H9 (cell line): ENCODE measurements around the gene RBL1. TPM values are rescaled to one million over a fixed set of nuclear protein-coding genes. Genes with fewer than 3 reads are reported as not detected.
A peak's percentile ranks its signal among the peaks of the same experiment; 100 is the strongest.
"Not testable (repeated sequence)": the region's sequence is repeated elsewhere in the genome, so short reads cannot be mapped to it uniquely, and the experiment has no call there.

ENCODE experiments used
- DNase-seq: peaks from one replicate; pipeline ENCODE4 v3.0.0-alpha.2; 2017
- H2AFZ ChIP-seq: one replicate; pipeline ENCODE4 v1.6.1; 2013; ENCODE audit warnings: mild to moderate bottlenecking, low read length, control low read depth, moderate library complexity
- H2AK5ac ChIP-seq: 2 replicates; pipeline ENCODE4 v1.6.1; 2013; ENCODE audit warnings: low read length, control low read depth, mixed read lengths; ENCODE audit not compliant: insufficient read length
- H2BK120ac ChIP-seq: one replicate; pipeline ENCODE4 v1.6.1; 2013; ENCODE audit warnings: low read depth, mild to moderate bottlenecking, low read length, control low read depth, inconsistent platforms; ENCODE audit not compliant: poor library complexity, severe bottlenecking
- H2BK12ac ChIP-seq: 2 replicates; pipeline ENCODE4 v1.6.1; 2013; ENCODE audit warnings: low read length, control low read depth, mixed read lengths, low read depth; ENCODE audit not compliant: insufficient read length
- H2BK15ac ChIP-seq: 2 replicates; pipeline ENCODE4 v1.6.1; 2013; ENCODE audit warnings: low read depth, low read length, control low read depth
- H2BK20ac ChIP-seq: one replicate; pipeline ENCODE4 v1.6.1; 2013; ENCODE audit warnings: low read depth, mild to moderate bottlenecking, low read length, control low read depth, inconsistent platforms; ENCODE audit not compliant: poor library complexity, severe bottlenecking
- H2BK5ac ChIP-seq: 2 replicates; pipeline ENCODE4 v1.6.1; 2013; ENCODE audit warnings: low read length, control low read depth, mixed read lengths; ENCODE audit not compliant: insufficient read length
- H3K14ac ChIP-seq: 2 replicates; pipeline ENCODE4 v1.6.1; 2013; ENCODE audit warnings: low read length, control low read depth; ENCODE audit not compliant: insufficient read depth
- H3K18ac ChIP-seq: 2 replicates; pipeline ENCODE4 v1.6.1; 2013; ENCODE audit warnings: low read depth, mild to moderate bottlenecking, mixed read lengths, low read length, control low read depth; ENCODE audit not compliant: insufficient read length
- H3K23ac ChIP-seq: 2 replicates; pipeline ENCODE4 v1.6.1; 2013; ENCODE audit warnings: low read length, control low read depth, mixed read lengths, low read depth; ENCODE audit not compliant: insufficient read length
- H3K23me2 ChIP-seq: 2 replicates; pipeline ENCODE4 v1.6.1; 2013; ENCODE audit warnings: low read depth, mild to moderate bottlenecking, mixed read lengths, low read length, control low read depth; ENCODE audit not compliant: insufficient read length, poor library complexity, severe bottlenecking
- H3K27ac ChIP-seq: 2 replicates; pipeline ENCODE4 v1.5.1; 2013; ENCODE audit warnings: low read length, control low read depth, mixed read lengths, low read depth; ENCODE audit not compliant: insufficient read length
- H3K27me3 ChIP-seq: 2 replicates; pipeline ENCODE4 v1.6.1; 2013; ENCODE audit warnings: low read length, control low read depth, inconsistent platforms; ENCODE audit not compliant: insufficient read depth
- H3K4ac ChIP-seq: 2 replicates; pipeline ENCODE4 v1.6.1; 2013; ENCODE audit warnings: low read depth, mild to moderate bottlenecking, control low read depth, inconsistent platforms, low read length, moderate library complexity
- H3K4me1 ChIP-seq: 2 replicates; pipeline ENCODE4 v1.6.1; 2013; ENCODE audit warnings: low read length, control low read depth, inconsistent platforms; ENCODE audit not compliant: insufficient read depth
- H3K4me2 ChIP-seq: 2 replicates; pipeline ENCODE4 v1.6.1; 2013; ENCODE audit warnings: low read length, control low read depth, mixed read lengths; ENCODE audit not compliant: insufficient read length, insufficient read depth
- H3K56ac ChIP-seq: 2 replicates; pipeline ENCODE4 v1.6.1; 2013; ENCODE audit warnings: low read depth, mild to moderate bottlenecking, mixed read lengths, low read length, control low read depth; ENCODE audit not compliant: insufficient read length
- H3K79me1 ChIP-seq: 2 replicates; pipeline ENCODE4 v1.6.1; 2013; ENCODE audit warnings: low read depth, mild to moderate bottlenecking, moderate library complexity, low read length, control low read depth, inconsistent platforms; ENCODE audit not compliant: insufficient read depth, poor library complexity, severe bottlenecking
- H3K79me2 ChIP-seq: 2 replicates; pipeline ENCODE4 v1.6.1; 2013; ENCODE audit warnings: low read length, control low read depth, inconsistent platforms; ENCODE audit not compliant: insufficient read depth
- H3K9ac ChIP-seq: 2 replicates; pipeline ENCODE4 v1.6.1; 2013; ENCODE audit warnings: low read length, control low read depth, mixed read lengths; ENCODE audit not compliant: insufficient read length; ENCODE audit errors: extremely low read depth
- H3K9me3 ChIP-seq: one replicate; pipeline ENCODE4 v1.6.1; 2013; ENCODE audit warnings: low read depth, low read length, inconsistent platforms; ENCODE audit not compliant: control insufficient read depth
- H3T11ph ChIP-seq: one replicate; pipeline ENCODE4 v1.6.1; 2013; ENCODE audit warnings: mild to moderate bottlenecking, low read length, control low read depth, inconsistent platforms
- H4K20me1 ChIP-seq: one replicate; pipeline ENCODE4 v1.6.1; 2013; ENCODE audit not compliant: control insufficient read depth, insufficient read length, insufficient read depth
- H4K5ac ChIP-seq: 2 replicates; pipeline ENCODE4 v1.6.1; 2013; ENCODE audit warnings: low read depth, mild to moderate bottlenecking, mixed read lengths, low read length, control low read depth; ENCODE audit not compliant: insufficient read length
- H4K8ac ChIP-seq: replicated peaks from 2 replicates; pipeline ENCODE4 v1.6.1; 2013; ENCODE audit warnings: low read length, control low read depth, mixed read lengths, low read depth; ENCODE audit not compliant: insufficient read length
- H4K91ac ChIP-seq: 2 replicates; pipeline ENCODE4 v1.6.1; 2013; ENCODE audit warnings: low read depth, mild to moderate bottlenecking, moderate library complexity, mixed read lengths, low read length, control low read depth; ENCODE audit not compliant: insufficient read length
- H3K27ac Mint-ChIP-seq, 3 experiments: 2 replicates in 2 of 3; 3 replicates in 1 of 3; pipeline ENCODE4 v1.8.0; 2020 to 2021; ENCODE audit warnings: mixed read lengths in 3 of 3, mild to moderate bottlenecking in 1 of 3, moderate library complexity in 1 of 3
- H3K27me3 Mint-ChIP-seq: 2 replicates; pipeline ENCODE4 v1.8.0; 2021; ENCODE audit warnings: low read depth, mild to moderate bottlenecking, moderate library complexity, mixed read lengths
- H3K36me3 Mint-ChIP-seq, 3 experiments: 2 replicates in 2 of 3; 3 replicates in 1 of 3; pipeline ENCODE4 v1.8.0; 2020 to 2021; ENCODE audit warnings: low read depth in 3 of 3, mixed read lengths in 3 of 3; ENCODE audit not compliant: insufficient read depth in 1 of 3
- H3K4me1 Mint-ChIP-seq, 2 experiments: 2 replicates each; pipeline ENCODE4 v1.8.0; 2020; ENCODE audit warnings: mixed read lengths in 2 of 2
- H3K4me3 Mint-ChIP-seq, 2 experiments: 2 replicates in 1 of 2; 3 replicates in 1 of 2; pipeline ENCODE4 v1.8.0; 2020 to 2021; ENCODE audit warnings: mild to moderate bottlenecking in 2 of 2, mixed read lengths in 2 of 2, moderate library complexity in 1 of 2
- H3K9me3 Mint-ChIP-seq, 2 experiments: 2 replicates in 1 of 2; 3 replicates in 1 of 2; pipeline ENCODE4 v1.8.0; 2020; ENCODE audit warnings: mild to moderate bottlenecking in 2 of 2, mixed read lengths in 2 of 2, moderate library complexity in 1 of 2
- WGBS: extraction: QIAGEN DNeasy Blood & Tissue Kit; methylation state at CpG from one replicate; pipeline ENCODE4 v1.1.7; 2013; ENCODE audit warnings: missing lambda C conversion rate, low lambda C conversion rate, mixed read lengths; ENCODE audit not compliant: insufficient read length; ENCODE audit errors: extremely low coverage; 5-methylcytosine and 5-hydroxymethylcytosine counted together
- total RNA-seq: library from RNA; stranded (reverse); gene quantifications from 2 replicates; pipeline ENCODE4 v1.2.1, GENCODE V29; 2021
- TF ChIP-seq, protein P1 (sequence below): fragments of 200-600 bp; sonication (generic); conservative IDR thresholded peaks from 3 replicates; pipeline ENCODE4 v1.8.0; 2021; ENCODE audit warnings: antibody characterized with exemption, mild to moderate bottlenecking

RBL1 gene
- total RNA-seq, 1 experiment from 2014 or later: 14.1 TPM

DNA sequence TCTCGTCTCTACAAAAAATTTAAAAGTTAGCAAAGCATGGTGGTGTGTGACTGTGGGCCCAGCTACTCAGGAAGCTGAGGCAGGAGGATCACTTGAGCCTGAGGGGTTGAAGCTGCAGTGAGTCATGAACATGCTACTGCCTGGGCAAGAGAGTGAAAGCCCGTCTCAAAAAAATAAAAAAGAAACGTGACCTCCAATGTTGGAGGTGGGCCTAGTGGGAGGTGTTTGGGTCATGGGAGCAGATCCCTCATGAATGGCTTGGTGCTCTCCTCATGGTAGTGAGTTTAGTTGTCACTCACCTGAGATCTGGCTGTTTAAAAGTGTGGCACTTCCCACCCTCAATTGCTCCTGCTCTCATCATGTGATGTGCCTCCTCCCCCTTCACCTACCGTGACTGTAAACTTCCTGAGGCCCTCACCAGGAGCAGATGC is 24.3 kb downstream of the RBL1 start:
- H4K91ac ChIP-seq: no peak overlapping the region
- no peak overlapping the region for H3K4me3 Mint-ChIP-seq
- H4K5ac ChIP-seq: no peak overlapping the region
- H3K56ac ChIP-seq: no peak overlapping the region
- H2BK5ac ChIP-seq: no peak overlapping the region
- no peak overlapping the region for H3K4ac ChIP-seq
- no peak overlapping the region for H4K8ac ChIP-seq
- no peak overlapping the region for H2BK20ac ChIP-seq
- TF ChIP-seq, protein P1, sequence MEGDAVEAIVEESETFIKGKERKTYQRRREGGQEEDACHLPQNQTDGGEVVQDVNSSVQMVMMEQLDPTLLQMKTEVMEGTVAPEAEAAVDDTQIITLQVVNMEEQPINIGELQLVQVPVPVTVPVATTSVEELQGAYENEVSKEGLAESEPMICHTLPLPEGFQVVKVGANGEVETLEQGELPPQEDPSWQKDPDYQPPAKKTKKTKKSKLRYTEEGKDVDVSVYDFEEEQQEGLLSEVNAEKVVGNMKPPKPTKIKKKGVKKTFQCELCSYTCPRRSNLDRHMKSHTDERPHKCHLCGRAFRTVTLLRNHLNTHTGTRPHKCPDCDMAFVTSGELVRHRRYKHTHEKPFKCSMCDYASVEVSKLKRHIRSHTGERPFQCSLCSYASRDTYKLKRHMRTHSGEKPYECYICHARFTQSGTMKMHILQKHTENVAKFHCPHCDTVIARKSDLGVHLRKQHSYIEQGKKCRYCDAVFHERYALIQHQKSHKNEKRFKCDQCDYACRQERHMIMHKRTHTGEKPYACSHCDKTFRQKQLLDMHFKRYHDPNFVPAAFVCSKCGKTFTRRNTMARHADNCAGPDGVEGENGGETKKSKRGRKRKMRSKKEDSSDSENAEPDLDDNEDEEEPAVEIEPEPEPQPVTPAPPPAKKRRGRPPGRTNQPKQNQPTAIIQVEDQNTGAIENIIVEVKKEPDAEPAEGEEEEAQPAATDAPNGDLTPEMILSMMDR: no peak
- H3K27me3 Mint-ChIP-seq: no peaks in the 10 kb centered on the region; the same call in 1 of the 2 replicates
- H2BK120ac ChIP-seq: no peak overlapping the region
- H2AFZ ChIP-seq: no peak overlapping the region
- peak overlapping the region in 2 of 3 experiments; percentile 79 to 82; a peak in 3 of 7 replicates for H3K27ac Mint-ChIP-seq
- H3T11ph ChIP-seq: no peak overlapping the region
- H3K9ac ChIP-seq: no peak overlapping the region
- no peaks in the 10 kb centered on the region for H3K79me2 ChIP-seq
- no peak overlapping the region for H3K4me2 ChIP-seq
- no peak overlapping the region for H3K23ac ChIP-seq
- no peak overlapping the region for H2BK15ac ChIP-seq
- peaks cover 10% of the 10 kb centered on the region in 2 experiments for H3K9me3 Mint-ChIP-seq
- H3K14ac ChIP-seq: no peak overlapping the region
- no peak overlapping the region for H3K27ac ChIP-seq
- H3K23me2 ChIP-seq: no peaks in the 10 kb centered on the region
- no peaks in the 10 kb centered on the region for H4K20me1 ChIP-seq
- no peaks in the 10 kb centered on the region for H3K79me1 ChIP-seq
- WGBS: no CpG with 5 or more reads among the region's 4 CpGs
- H3K4me1 ChIP-seq: no peaks in the 10 kb centered on the region
- H3K4me1 Mint-ChIP-seq: no peaks in the 10 kb centered on the region
- no peaks in the 10 kb centered on the region for H3K9me3 ChIP-seq
- H3K27me3 ChIP-seq: no peaks in the 10 kb centered on the region
- DNase-seq: no peak
- no peak overlapping the region for H2BK12ac ChIP-seq
- H3K18ac ChIP-seq: no peak overlapping the region
- H2AK5ac ChIP-seq: no peak overlapping the region
- H3K36me3 Mint-ChIP-seq: peaks cover 23 to 57% (median 55%) of the 10 kb centered on the region in 3 experiments

- H3K23ac ChIP-seq, H3K4me1 Mint-ChIP-seq, H4K20me1 ChIP-seq, H2BK12ac ChIP-seq, H3K9me3 ChIP-seq, H3K79me1 ChIP-seq, H3K23me2 ChIP-seq, H4K91ac ChIP-seq, H3K4me1 ChIP-seq, H2BK120ac ChIP-seq, H3K14ac ChIP-seq, H3K27me3 ChIP-seq, H2BK5ac ChIP-seq, H3K27ac Mint-ChIP-seq, H3K79me2 ChIP-seq, H3K56ac ChIP-seq, H3K27me3 Mint-ChIP-seq, H3K4me2 ChIP-seq, H4K8ac ChIP-seq, H2BK20ac ChIP-seq, H3K27ac ChIP-seq, H2AK5ac ChIP-seq, H3K18ac ChIP-seq, DNase-seq, H3K9me3 Mint-ChIP-seq, H4K5ac ChIP-seq, H3T11ph ChIP-seq, H3K4ac ChIP-seq, H2BK15ac ChIP-seq, H3K9ac ChIP-seq, H3K4me3 Mint-ChIP-seq, H2AFZ ChIP-seq: not testable (repeated sequence)
- H3K36me3 Mint-ChIP-seq: peaks cover 23 to 58% (median 53%) of the 10 kb centered on the region in 3 experiments
- WGBS: no CpG with 5 or more reads among the region's 25 CpGs
Measured at GRCh38 chr20:37069563-37069962, 26.2 kb downstream of the RBL1 start.
